ENCODE results near the gene SPATA31D3.

DNA sequence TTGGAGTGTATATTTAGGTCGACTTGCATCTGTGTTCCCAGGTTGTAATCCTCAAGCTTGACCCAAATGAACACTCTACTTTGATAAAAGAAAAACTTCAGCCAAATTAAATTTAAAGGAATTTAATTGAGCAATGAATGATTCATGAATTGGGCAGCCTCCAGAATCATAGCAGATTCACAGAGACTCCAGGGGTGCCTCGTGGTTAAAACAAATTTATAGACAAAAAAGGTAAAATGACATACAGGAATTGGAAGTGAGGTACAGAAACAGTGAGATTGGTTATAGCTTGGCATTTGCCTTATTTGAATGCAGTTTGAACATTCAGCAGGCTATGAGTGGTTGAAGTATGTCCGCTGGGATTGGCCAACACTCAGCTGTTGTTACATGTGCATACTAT lies 36.6 kb upstream of the SPATA31D3 start:
- TF ChIP-seq, protein P1, sequence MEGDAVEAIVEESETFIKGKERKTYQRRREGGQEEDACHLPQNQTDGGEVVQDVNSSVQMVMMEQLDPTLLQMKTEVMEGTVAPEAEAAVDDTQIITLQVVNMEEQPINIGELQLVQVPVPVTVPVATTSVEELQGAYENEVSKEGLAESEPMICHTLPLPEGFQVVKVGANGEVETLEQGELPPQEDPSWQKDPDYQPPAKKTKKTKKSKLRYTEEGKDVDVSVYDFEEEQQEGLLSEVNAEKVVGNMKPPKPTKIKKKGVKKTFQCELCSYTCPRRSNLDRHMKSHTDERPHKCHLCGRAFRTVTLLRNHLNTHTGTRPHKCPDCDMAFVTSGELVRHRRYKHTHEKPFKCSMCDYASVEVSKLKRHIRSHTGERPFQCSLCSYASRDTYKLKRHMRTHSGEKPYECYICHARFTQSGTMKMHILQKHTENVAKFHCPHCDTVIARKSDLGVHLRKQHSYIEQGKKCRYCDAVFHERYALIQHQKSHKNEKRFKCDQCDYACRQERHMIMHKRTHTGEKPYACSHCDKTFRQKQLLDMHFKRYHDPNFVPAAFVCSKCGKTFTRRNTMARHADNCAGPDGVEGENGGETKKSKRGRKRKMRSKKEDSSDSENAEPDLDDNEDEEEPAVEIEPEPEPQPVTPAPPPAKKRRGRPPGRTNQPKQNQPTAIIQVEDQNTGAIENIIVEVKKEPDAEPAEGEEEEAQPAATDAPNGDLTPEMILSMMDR (IDR thresholded peaks at IDR 0.05) = no peak
- TF ChIP-seq POLR2A (IDR thresholded peaks at IDR 0.05) = no peak
